GM18508 (cell line): ENCODE data around the gene TMEM107.

Source experiments
- ATAC-seq: cut with Tn5 transposase; IDR thresholded peaks from one replicate; pipeline ENCODE4 v1.9.1; 2021; ENCODE audit warnings: moderate number of reproducible peaks; ENCODE audit not compliant: insufficient read depth, unreplicated experiment

TMEM107 gene

DNA sequence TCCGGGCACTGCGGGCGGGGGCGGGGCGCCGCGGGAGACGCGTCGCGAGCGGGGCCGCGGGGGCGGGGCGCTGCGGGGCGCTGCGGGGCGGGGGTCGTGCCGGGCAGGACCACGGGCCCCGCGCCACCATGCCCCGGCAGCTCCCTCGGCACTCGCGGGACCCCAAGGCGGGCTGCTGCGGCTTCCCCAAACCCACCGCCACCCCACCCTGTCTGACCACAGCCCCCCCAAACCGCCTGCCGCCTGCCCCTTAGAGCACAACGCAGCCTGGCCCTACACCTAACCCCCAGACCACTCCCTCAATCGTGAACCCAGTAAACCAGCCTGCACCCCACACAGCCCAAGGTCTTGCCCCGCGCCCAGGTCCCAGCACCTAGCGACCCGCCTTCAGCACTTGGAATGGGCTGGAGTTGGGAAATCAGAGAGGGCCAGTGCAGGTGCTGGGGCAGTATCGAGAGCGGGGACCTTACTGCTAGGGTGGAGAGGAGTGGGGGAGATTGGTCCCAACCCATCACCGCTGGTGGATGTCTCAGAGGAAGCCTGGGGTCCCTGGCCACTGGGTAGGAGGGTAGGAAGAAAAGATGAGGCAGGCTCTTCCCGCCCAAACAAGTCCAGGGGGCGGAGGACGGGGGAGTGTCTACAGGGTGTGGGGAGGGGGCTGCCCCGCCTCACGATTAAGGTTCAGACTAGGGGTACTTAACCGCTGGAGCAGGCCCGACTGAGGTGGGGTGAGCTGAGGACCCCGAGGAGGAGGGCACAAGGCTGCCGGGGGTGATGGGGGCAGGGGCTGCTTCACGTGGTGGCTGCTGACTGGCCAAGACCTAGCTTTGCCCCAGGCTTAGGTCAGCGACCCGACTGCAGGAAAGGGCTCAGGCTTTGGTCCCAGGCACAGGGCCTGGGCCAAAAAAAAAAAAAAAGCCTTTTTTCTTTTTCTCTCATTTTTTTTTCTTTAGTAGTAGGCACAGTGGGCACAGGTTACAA is 12.9 kb downstream of the TMEM107 start:
- no peak for ATAC-seq

DNA sequence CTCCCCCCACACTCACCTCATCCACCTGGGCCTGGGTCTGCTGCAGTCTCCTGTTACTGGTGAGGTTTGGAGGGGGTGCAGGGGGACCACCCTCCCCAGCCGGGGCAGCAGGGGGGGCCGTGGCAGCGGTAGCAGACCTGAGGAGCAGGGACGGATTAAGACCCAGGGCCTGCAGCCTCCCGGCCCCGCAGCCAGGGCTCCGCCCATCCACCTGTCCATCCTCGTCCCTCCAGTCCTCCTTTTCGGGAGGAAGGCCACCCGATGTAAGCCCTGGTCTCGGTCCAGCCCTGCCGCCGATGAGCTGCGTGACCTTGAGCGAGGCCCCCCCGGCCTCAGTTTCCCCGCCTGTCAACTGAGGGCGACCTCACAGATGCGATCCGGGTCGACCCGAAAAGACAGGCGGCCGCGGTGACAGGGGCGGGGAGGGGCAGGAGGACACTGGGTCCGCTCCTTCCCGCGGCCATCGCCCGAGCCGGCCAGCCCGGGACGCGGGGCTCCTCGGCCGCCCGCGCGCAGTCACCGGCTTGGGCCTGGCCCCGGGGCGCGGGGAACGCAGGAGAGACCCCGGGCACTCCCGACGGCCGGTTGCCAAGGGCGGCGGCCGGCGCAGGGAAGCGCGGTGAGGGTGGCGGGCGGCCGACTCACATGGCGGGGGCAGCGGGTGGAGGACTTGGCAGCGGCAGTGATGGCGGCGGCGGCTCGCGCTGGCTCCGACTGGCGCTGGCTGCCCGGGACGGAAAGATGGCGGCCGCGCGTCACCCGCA is 13.8 kb downstream of the TMEM107 start, which contains the start of gene VAMP2:
Gene VAMP2 (minus strand): TSS at position 716 of the 764 bp plus-strand sequence. CDS start 69 bp downstream, at position 647.
- ATAC-seq, result no peak

DNA sequence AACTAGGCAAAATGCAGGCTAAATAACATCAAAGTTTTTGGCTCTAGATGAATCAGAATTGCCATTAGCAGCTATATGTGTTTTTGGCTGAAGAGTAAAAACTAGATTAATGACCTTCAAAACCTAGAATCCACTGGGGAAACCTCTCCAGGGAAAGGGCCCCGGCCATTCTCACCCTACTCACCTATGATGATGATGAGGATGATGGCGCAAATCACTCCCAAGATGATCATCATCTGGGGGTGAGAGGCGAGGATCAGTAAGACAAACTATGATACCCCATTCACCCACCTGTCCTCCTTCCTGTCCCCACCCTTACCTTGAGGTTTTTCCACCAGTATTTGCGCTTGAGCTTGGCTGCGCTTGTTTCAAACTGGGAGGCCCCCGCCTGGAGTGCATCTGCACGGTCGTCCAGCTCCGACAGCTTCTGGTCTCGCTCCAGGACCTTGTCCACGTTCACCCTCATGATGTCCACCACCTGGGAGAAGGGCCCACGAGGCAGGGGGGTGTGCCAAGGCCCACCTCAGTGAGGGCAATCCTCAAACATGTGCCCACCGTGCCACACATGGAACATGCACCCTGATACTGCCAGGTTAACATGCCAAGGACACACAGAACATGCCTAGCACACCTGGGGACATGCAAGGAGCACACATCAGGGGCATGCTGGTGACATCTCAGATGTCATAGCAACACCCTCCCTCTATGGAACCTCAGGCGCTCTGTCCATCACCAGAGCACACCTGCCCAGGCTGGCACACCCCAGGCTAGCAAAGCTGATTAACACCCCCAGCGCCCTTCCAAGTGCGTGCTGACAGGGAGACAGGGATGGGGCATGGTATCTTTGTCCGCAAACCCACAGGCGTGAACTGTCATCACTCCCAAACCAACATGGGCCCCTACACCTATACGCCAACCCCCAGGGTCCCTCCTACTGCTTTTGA is 14.6 kb downstream of the TMEM107 start:
- ATAC-seq, result no peak

DNA sequence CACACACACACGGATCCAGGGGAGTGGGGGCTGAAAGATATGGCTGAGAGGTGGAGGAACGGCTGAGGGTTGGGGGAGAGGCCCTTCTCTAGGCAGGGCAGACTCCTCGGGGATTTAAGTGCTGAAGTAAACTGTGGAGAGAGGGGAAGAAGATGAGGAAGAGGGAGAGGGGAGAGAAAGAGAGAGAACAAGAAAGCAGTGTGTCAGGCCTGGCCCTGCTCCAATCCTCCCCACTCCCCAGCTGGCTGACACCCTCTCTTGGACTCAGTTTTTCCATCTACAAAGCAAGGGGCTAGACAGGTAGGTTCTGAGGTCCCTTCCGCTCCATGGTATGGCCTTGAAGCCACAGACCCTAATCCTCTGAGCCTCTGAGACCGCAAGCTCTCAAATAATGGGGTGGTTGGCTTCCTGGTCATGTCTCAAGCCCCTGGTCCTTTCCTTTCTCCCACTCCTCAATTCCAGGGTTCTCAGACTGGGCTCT is 15.4 kb downstream of the TMEM107 start:
- no peak for ATAC-seq

DNA sequence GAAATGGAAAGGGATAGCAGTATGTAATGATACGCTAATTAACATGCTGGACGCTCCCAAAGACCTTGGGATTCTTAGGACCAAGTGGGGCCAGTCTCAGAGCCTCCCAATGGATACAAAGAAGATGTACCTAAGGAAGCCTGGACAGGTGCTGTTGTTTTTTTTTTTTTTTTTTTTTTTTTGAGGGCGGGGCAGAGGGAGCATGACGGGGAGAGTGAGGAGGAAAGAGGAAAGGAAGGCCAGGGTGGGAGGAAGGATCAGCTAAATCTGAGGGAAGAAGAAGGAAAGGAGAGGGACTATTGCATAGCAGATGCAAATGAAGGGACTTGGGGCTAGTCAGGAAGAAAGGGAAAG is 16.0 kb downstream of the TMEM107 start:
- no peak for ATAC-seq

DNA sequence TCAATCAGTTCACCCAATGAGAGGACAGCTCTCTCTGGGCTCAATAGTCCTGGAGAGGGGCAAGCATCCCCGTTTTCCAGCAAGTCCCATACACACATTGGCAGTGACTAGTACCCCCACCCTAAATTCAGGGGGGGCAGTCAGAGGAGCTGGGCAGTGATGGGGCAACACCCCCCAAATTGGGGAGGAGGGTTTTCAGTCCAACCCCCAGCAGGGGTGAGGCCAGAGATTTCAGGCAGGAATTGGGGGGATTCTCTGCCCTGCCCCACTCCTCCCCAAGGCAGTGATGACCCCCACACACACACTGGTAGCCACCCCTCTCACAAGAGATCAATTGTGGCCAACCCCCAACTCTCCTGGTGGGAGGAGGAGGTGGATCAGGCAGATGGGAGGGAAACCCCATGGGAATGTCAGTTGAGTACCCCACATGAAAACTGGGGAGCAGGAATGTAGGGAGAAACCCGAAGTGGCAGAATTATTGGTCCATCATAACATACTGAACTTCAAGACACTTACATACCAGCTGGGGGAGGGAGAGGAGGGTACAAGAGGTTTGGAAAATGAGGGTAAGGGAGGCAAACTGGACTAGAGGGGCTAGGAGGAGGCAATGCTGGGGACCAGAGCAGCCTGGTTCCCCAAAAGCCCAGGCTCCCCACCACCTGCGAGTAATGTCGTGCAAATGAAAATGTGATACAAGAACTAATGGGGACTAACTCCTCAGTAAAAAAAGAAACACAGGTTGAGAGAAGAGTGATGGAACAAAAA is 16.5 kb downstream of the TMEM107 start:
- ATAC-seq, result no peak

DNA sequence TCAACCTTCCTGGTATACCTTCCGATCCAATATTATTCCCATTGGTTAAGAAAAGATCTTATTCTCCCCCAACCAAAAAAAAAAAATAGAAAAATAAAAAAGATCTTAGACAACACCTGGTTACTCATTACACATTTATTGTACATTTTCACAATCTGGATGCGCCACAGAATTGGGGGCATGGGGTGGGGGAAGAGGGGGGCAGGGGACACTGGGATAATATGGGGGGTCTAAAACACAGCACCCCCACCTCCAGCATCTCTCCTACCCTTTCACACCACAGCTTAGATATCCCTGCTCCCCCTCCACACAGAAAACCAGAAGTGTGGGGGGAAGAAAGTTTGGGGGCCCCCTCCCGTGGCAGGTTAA is 17.2 kb downstream of the TMEM107 start:
- no peak for ATAC-seq

DNA sequence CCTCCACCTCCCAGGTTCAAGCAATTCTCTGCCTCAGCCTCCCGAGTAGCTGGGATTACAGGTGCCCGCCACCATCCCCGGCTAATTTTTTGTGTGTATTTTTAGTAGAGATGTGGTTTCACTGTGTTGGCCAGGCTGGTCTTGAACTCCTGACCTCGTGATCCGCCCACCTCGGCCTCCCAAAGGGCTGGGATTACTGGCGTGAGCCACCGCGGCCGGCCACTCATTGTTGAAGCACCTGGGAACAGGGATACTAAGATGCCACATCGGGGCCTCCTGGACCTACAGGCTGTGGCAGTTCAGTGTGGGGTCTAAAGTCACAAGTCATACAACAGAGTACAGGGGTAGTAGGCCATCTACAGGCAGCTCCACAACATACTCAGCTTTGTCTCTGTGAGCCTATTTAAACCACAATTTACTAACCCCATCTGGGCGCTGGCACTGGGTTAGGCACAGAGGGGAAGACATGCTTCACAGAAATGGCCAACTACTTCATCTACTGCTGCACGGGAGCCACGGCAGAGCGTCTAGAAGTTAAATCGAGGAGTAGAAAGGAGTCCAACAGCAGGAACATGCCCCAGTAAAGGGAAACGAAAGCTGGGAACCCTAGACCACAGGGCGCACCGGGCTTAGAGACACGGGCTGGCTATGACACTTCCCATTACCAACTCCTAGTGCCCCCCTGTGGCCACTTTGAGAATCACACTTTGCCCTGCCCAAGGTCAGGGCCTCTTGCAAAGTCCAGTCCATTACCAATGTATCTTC is 17.7 kb downstream of the TMEM107 start:
- ATAC-seq, result no peak

DNA sequence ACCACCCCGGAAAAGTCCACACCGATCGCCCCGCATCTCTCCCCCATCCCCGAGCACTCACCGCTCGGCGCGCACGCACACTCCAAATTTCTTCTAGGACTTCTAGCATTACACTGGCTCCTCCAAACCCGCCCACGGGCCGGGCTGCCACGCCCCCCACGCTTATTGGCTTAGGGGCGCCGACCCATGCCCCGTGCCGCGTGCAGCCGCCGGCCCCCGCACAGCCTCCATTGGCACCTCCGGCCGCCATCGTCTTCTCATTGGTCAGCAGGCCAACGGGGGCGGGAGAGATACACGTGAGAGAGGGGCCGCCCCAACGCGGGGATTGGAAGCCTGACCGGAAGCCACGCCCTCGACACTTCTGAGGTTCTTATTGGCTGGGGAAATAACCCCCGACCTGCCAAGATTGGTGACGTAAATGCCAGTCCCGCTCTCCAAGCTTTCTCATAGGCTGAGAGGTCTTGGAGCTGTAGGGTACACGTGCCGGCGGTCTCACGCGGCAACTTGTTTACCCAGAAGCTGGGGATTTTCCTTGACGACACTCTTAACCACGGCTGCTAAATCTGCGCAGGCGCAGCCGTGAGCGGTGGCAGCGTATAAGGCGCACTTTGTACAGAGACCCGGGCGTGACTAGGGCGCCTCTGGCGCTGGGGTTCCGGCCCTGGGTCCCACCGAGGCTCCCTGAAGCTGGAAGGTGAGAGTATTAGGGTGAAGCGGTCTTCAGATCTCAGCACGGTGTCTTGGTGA is 19.8 kb downstream of the TMEM107 start:
- ATAC-seq, result peak; percentile 56

DNA sequence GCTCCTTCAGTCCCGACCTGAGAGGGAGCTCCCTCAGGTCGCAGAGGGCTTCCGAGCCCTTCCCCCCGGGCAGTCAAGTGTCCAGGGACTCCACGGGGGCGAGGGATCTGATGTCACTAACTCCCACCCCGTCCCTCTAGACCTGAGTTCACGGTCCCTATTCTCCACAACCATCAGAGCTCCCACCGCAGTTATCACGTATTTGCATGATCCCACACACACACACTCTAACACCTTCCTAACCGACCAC is 20.3 kb downstream of the TMEM107 start:
- ATAC-seq, result no peak

DNA sequence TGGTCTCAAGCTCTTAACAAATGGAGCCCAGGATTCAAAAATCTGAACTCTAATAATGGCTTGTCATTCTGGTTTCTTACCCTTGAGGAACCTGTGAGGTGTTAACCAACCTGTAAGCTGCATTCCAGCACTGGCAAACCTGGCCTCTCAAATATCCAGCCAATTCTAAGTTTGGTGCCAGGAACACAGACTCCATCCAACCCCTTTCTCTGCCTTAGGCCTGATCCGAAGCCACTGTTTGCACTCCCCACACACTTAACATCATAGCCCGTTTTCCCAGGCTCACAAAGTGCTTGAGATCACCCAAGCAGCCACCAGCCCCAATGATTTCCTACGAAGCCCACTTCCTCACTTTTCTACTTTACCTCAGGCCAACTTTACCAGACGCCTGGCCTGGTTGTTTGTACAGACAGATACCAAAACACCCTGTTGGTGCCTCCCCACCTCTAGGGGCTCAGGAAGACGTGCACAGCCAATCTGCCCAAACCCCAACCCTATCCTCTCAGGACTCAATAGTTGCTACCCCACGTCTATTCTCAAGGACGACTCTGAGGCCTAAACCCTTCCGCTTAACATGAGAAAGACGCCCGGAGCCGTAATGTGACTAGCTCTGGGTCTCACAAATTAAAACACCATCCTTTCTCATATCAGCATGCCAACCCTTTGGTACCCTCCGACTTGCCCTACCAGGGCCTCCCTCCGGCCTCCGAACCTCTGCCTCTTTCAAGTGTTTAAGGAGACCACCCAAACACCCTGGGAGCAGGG is 20.8 kb downstream of the TMEM107 start:
- ATAC-seq, result no peak

DNA sequence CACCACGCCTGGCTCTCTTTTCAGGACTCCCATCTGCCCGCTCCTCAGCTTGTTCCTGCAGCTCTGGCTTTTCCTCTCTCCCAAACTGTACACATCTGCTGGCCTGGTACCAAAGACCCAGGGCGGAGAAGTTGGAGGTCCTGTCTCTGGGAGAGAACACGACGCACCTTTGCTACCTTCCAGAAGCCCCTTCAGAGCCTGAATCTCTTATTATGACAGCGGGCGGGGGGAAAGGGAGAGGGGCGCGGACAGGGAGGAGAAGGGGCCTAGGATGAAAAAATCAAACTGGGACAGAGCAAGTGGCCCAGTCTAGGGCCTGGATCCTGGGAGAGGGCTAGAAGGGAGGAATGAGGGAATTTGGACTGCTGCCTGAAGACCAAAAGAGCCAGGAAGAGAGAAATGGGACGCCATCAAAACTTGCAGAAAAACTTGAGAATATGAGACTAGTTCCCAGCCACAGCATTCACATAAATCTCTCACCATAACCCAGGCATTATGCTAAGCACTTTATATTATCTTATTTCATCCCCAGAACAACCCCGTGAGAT is 21.5 kb downstream of the TMEM107 start:
- ATAC-seq, result no peak

DNA sequence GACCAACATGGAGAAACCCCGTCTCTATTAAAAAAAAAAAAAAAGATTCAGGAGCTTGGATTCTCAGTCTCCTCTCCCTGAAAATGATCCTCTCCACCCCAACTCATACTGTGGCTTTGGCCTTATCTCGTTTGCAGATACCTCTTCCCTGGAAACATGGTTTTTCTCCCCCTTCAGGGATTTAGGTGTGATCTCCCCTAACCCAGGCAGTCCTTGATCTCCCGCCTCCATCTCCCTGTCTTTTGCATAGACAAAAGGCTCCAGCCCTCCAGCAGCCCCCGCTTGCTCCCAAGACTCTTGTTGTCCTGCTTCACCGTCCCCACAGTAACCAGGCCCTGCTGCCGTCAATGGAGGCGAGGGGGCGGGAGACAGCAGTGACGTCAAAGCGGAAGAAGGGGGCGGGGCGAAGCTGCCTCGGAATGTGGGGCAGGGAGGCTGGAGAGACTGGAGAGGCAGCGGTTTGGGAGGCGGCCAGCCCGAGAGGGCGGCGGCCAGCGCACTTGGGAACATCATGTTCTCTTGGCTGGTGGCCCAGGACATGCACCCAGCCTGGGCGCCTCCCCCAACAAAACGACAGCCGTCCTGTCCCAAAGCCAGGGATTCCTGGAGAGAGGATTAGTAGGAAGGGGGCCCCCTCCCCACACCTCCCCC is 22.1 kb downstream of the TMEM107 start:
- ATAC-seq, result no peak

DNA sequence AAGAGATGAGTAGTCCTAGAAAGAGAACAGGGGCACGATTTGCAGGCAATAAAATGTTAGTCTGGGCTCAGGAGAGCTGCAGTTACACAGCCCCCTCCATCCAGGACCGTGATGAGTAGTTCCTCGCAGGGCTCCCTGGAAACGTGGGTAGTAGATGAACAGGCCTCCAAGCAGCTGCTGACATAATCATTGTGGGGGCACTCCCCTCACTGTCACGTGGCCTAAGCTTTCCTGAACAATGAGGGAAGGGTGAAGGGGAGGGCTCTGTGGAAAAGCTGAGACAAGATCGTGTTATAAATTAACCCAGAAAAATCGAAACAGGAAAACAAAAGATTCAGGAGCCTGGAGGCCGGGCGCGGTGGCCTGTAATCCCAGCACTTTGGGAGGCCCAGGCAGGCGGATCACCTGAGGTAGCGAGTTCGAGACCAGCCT is 22.6 kb downstream of the TMEM107 start:
- no peak for ATAC-seq

DNA sequence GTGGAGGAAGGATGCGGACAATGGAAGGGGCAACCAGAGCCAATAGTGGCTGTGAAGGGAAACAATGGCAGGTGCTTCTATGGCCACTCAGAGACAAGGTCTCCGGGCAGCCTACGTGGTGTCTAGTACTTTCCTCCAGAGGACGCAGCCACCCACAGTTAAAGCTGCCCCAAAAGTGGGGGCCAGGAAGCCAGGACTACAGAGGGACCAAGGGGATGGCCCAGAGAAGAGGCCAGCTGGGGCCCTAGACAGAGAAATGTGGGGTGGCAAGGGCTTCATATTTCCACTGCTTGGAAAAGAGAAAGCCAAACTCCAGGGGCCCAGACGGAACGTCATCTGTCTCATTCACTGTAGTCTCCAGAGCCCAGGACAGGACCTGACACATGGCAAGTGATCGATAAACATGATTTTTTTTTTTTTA is 23.1 kb downstream of the TMEM107 start:
- no peak for ATAC-seq

DNA sequence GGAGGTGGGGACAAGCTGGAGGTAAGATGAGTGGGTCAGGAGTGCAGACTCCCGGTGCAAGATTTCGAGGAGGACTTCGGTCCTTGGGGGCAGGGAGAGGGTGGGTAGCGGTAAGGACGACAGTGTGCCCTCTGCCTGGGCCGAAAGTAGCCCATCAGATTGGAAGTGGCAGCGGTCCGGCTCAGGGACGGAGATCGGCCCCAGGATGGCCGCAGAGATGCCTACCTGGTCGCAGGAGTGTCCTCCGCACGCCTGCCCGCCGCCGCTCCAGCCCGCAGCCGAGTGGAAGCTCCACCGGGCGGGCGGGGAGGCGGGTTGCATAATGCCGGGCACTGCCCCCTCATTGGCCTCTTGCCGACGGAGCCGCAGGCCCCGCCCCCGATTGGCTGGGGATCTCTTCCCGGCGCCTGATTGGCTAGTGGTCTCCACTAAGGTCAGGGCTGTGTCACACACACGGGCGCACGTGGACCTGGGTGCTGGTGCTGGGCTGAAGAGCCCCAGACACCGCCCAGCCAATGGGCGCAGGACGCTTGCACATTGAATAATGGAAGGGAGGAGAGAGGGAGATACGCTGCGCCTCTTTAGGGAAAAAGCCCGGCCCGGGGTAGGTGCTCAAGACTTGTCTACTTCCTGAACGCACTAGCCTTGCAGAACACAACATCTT is 23.9 kb downstream of the TMEM107 start, which contains the start of gene PER1:
Gene PER1 (minus strand): TSS at position 293 of the 664 bp plus-strand sequence. CDS start 1,698 bp downstream, outside the sequence.
- no peak for ATAC-seq
